Loucy (cell line): ENCODE data around the gene TBPL2.

Experiments used
- H2AFZ ChIP-seq: fragments of 200-600 bp; sonication (generic); 2 replicates; pipeline ENCODE4 v1.6.0; 2016; ENCODE audit warnings: antibody characterized with exemption, mild to moderate bottlenecking, low read length, moderate library complexity
- H3F3A ChIP-seq: fragments of 200-600 bp; 2 replicates; pipeline ENCODE4 v1.6.0; 2016; ENCODE audit warnings: antibody characterized with exemption, low read depth, mild to moderate bottlenecking
- H3K27me3 ChIP-seq: fragments of 200-600 bp; sonication (generic); 2 replicates; pipeline ENCODE4 v1.6.1; 2014; ENCODE audit warnings: low read length, mild to moderate bottlenecking; ENCODE audit not compliant: insufficient read depth, poor library complexity, severe bottlenecking
- H3K36me3 ChIP-seq: fragments of 200-600 bp; sonication (generic); 2 replicates; pipeline ENCODE4 v1.6.1; 2016; ENCODE audit warnings: low read length; ENCODE audit not compliant: insufficient read depth
- H3K4me1 ChIP-seq: fragments of 200-600 bp; sonication (generic); 2 replicates; pipeline ENCODE4 v1.5.1; 2014; ENCODE audit warnings: low read length, mild to moderate bottlenecking; ENCODE audit not compliant: insufficient read depth, poor library complexity, severe bottlenecking
- H3K4me2 ChIP-seq: fragments of 200-600 bp; sonication (generic); 2 replicates; pipeline ENCODE4 v1.6.0; 2014; ENCODE audit warnings: antibody characterized with exemption, low read length, low read depth, mild to moderate bottlenecking; ENCODE audit not compliant: poor library complexity, severe bottlenecking
- H3K4me3 ChIP-seq: fragments of 200-600 bp; sonication (generic); 2 replicates; pipeline ENCODE4 v1.5.1; 2014; ENCODE audit warnings: low read length, mild to moderate bottlenecking, mixed read lengths; ENCODE audit not compliant: poor library complexity, severe bottlenecking
- H3K79me2 ChIP-seq: fragments of 200-600 bp; sonication (generic); 2 replicates; pipeline ENCODE4 v1.6.1; 2014; ENCODE audit warnings: low read length; ENCODE audit not compliant: insufficient read depth
- H3K9ac ChIP-seq: fragments of 200-600 bp; sonication (generic); 2 replicates; pipeline ENCODE4 v1.6.0; 2014; ENCODE audit warnings: mild to moderate bottlenecking, low read depth, low read length, moderate library complexity; ENCODE audit not compliant: poor library complexity, severe bottlenecking
- H3K9me2 ChIP-seq: fragments of 200-600 bp; sonication (generic); replicated peaks from 2 replicates; pipeline ENCODE4 v1.6.1; 2016; ENCODE audit warnings: low read depth, low read length, mixed read lengths
- H3K9me3 ChIP-seq: fragments of 200-600 bp; sonication (generic); 2 replicates; pipeline ENCODE4 v1.6.1; 2014; ENCODE audit warnings: mild to moderate bottlenecking, antibody characterized with exemption, low read length, low read depth; ENCODE audit not compliant: insufficient read depth
- H4K20me1 ChIP-seq: fragments of 200-600 bp; sonication (generic); 2 replicates; pipeline ENCODE4 v1.6.0; 2014; ENCODE audit warnings: antibody characterized with exemption, low read length, mild to moderate bottlenecking; ENCODE audit not compliant: insufficient read depth, poor library complexity, severe bottlenecking
- CTCF ChIP-seq: fragments of 200-600 bp; sonication (generic); conservative IDR thresholded peaks from 2 replicates; pipeline ENCODE4 v1.5.1; 2014; ENCODE audit warnings: mild to moderate bottlenecking, antibody characterized with exemption, low read length
- EZH2phosphoT487 ChIP-seq: fragments of 200-600 bp; IDR thresholded peaks from 2 replicates; pipeline ENCODE4 v1.6.1; 2018; ENCODE audit warnings: antibody characterized with exemption, mild to moderate bottlenecking, moderate library complexity, borderline replicate concordance

The TBPL2 gene

GRCh38 chr14:55440385-55440784, at the start of gene TBPL2:
TSS of gene TBPL2 (minus strand) at chr14:55440616. CDS start at chr14:55440449, 167 bp downstream.
- Histone ChIP-seq H3K4me1 (no peaks in the 10 kb centered on the region), H3K79me2 (no peaks in the 10 kb centered on the region), H3F3A (no peaks in the 10 kb centered on the region), H3K36me3 (no peaks in the 10 kb centered on the region), H3K9me3 (no peaks in the 10 kb centered on the region), H3K27me3 (no peaks in the 10 kb centered on the region), H2AFZ (no peak within 1 kb of the TSS), H3K4me3 (no peak within 1 kb of the TSS), H3K9me2 (no peaks in the 10 kb centered on the region), H4K20me1 (no peaks in the 10 kb centered on the region), H3K9ac (no peak within 1 kb of the TSS), H3K4me2 (no peak within 1 kb of the TSS)
- TF ChIP-seq EZH2phosphoT487 (no peak), CTCF (no peak)

GRCh38 chr14:55488204-55488603, 47.8 kb upstream of the TBPL2 start:
- no peaks in the 10 kb centered on the region for H3K27me3 ChIP-seq
- H3K79me2 ChIP-seq: no peaks in the 10 kb centered on the region
- H3K36me3 ChIP-seq: no peaks in the 10 kb centered on the region
- no peaks in the 10 kb centered on the region for H3K9me2 ChIP-seq
- TF ChIP-seq EZH2phosphoT487 (no peak), CTCF (no peak)
- peak overlapping the region; percentile 47 for H2AFZ ChIP-seq
- no peak overlapping the region for H3K4me3 ChIP-seq
- H3F3A ChIP-seq: no peaks in the 10 kb centered on the region
- H3K9me3 ChIP-seq: no peaks in the 10 kb centered on the region
- H3K9ac ChIP-seq: no peak overlapping the region
- no peaks in the 10 kb centered on the region for H4K20me1 ChIP-seq
- H3K4me2 ChIP-seq: peak overlapping the region; percentile 22
- H3K4me1 ChIP-seq: no peaks in the 10 kb centered on the region

GRCh38 chr14:55482936-55483605, 42.7 kb upstream of the TBPL2 start:
- Histone ChIP-seq H3K9me2 (no peaks in the 10 kb centered on the region), H3K4me2 (no peak overlapping the region), H3F3A (no peaks in the 10 kb centered on the region), H3K9ac (no peak overlapping the region), H3K4me1 (no peaks in the 10 kb centered on the region), H3K27me3 (no peaks in the 10 kb centered on the region), H3K79me2 (no peaks in the 10 kb centered on the region), H2AFZ (no peak overlapping the region), H3K9me3 (no peaks in the 10 kb centered on the region), H4K20me1 (no peaks in the 10 kb centered on the region), H3K4me3 (no peak overlapping the region), H3K36me3 (no peaks in the 10 kb centered on the region)
- TF ChIP-seq EZH2phosphoT487 (no peak), CTCF (no peak)
